DND-41 (cell line): ENCODE results near the gene PAK1IP1.
"Not testable (repeated sequence)": the region's sequence is repeated elsewhere in the genome, so short reads cannot be mapped to it uniquely, and the experiment has no call there.

Experiments used
- ATAC-seq: fragments of 200-7000 bp; cut with Tn5 transposase; 3 replicates; pipeline ENCODE4 v1.9.1; 2021; ENCODE audit warnings: low read depth; ENCODE audit not compliant: insufficient read depth
- DNase-seq: peaks from one replicate; pipeline ENCODE4 v3.0.0-alpha.2; 2020
- H2AFZ ChIP-seq: 2 replicates; pipeline ENCODE4 v1.6.0; 2012; ENCODE audit warnings: low read depth, low read length
- H3K27ac ChIP-seq: 2 replicates; pipeline ENCODE4 v1.5.1; 2012; ENCODE audit warnings: low read length, inconsistent platforms
- H3K27me3 ChIP-seq: fragments of 200-600 bp; sonication (generic); 2 replicates; pipeline ENCODE4 v1.6.0; 2012; ENCODE audit warnings: low read length, mild to moderate bottlenecking, inconsistent platforms; ENCODE audit not compliant: insufficient read depth, poor library complexity
- H3K36me3 ChIP-seq: 2 replicates; pipeline ENCODE4 v1.5.1; 2012; ENCODE audit warnings: low read length, inconsistent platforms; ENCODE audit not compliant: insufficient read depth
- H3K4me1 ChIP-seq: 2 replicates; pipeline ENCODE4 v1.5.1; 2012; ENCODE audit warnings: mild to moderate bottlenecking, low read length; ENCODE audit not compliant: insufficient read depth
- H3K4me2 ChIP-seq: 2 replicates; pipeline ENCODE4 v1.6.0; 2012; ENCODE audit warnings: mild to moderate bottlenecking, moderate library complexity, low read length, inconsistent platforms; ENCODE audit not compliant: insufficient read depth
- H3K4me3 ChIP-seq, 2 experiments: fragments of 200-600 bp in 1 of 2; shearing (Covaris generic) in 1 of 2; 2 replicates each; pipeline ENCODE4 v1.5.1; 2012 to 2016; ENCODE audit warnings: inconsistent platforms in 2 of 2, low read length in 2 of 2, mild to moderate bottlenecking in 2 of 2, low read depth in 1 of 2, moderate library complexity in 1 of 2
- H3K79me2 ChIP-seq: 2 replicates; pipeline ENCODE4 v1.6.0; 2012; ENCODE audit warnings: low read length, inconsistent platforms; ENCODE audit not compliant: insufficient read depth
- H3K9ac ChIP-seq: 2 replicates; pipeline ENCODE4 v1.6.0; 2012; ENCODE audit warnings: low read depth, mild to moderate bottlenecking, inconsistent platforms, low read length, moderate library complexity
- H3K9me3 ChIP-seq: 2 replicates; pipeline ENCODE4 v1.5.1; 2012; ENCODE audit warnings: low read length, moderate library complexity, mild to moderate bottlenecking, inconsistent platforms; ENCODE audit not compliant: insufficient read depth, severe bottlenecking
- H4K20me1 ChIP-seq: 2 replicates; pipeline ENCODE4 v1.6.0; 2012; ENCODE audit warnings: low read length; ENCODE audit not compliant: insufficient read depth
- EZH2 ChIP-seq: IDR thresholded peaks from 3 replicates; pipeline ENCODE4 v1.6.1; 2012; ENCODE audit warnings: borderline replicate concordance, low read depth, mild to moderate bottlenecking, moderate library complexity, low read length, inconsistent platforms; ENCODE audit not compliant: severe bottlenecking
- TF ChIP-seq, protein P1 (sequence below): IDR thresholded peaks from 2 replicates; pipeline ENCODE4 v1.5.1; 2012; ENCODE audit warnings: borderline replicate concordance, low read length, moderate library complexity, mild to moderate bottlenecking; ENCODE audit not compliant: poor library complexity, severe bottlenecking; ENCODE audit errors: extremely low read depth

PAK1IP1 gene

DNA sequence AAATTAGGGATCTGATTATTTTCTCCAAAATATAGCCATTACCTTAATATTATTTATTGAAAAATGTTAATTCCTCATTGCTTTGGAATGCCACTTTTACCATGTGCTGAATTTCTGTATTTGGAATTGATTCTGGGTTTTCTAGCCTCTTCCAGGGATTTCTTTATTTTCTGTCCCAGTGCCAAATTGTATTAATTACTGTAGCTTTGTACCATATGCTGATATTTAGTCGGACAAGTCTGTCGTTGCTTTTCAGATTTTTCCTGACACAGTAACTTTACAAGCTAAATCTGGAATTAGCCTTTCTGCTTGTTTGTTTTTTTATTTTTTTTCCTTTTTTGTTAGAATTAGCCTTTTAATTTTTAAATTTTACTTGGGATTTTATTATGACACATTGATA lies 42.0 kb downstream of the PAK1IP1 start:
- no peaks in the 10 kb centered on the region for H3K9me3 ChIP-seq
- H3K79me2 ChIP-seq = no peaks in the 10 kb centered on the region
- no peaks in the 10 kb centered on the region for H3K4me1 ChIP-seq
- H3K27me3 ChIP-seq = no peaks in the 10 kb centered on the region
- no peak overlapping the region for H3K4me3 ChIP-seq
- no peaks in the 10 kb centered on the region for H4K20me1 ChIP-seq
- DNase-seq (no peak), ATAC-seq (no peak)
- no peak for TF ChIP-seq EZH2
- TF ChIP-seq, protein P1, sequence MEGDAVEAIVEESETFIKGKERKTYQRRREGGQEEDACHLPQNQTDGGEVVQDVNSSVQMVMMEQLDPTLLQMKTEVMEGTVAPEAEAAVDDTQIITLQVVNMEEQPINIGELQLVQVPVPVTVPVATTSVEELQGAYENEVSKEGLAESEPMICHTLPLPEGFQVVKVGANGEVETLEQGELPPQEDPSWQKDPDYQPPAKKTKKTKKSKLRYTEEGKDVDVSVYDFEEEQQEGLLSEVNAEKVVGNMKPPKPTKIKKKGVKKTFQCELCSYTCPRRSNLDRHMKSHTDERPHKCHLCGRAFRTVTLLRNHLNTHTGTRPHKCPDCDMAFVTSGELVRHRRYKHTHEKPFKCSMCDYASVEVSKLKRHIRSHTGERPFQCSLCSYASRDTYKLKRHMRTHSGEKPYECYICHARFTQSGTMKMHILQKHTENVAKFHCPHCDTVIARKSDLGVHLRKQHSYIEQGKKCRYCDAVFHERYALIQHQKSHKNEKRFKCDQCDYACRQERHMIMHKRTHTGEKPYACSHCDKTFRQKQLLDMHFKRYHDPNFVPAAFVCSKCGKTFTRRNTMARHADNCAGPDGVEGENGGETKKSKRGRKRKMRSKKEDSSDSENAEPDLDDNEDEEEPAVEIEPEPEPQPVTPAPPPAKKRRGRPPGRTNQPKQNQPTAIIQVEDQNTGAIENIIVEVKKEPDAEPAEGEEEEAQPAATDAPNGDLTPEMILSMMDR = no peak
- H3K9ac ChIP-seq = no peak overlapping the region
- H2AFZ ChIP-seq = no peak overlapping the region
- no peak overlapping the region for H3K27ac ChIP-seq
- no peak overlapping the region for H3K4me2 ChIP-seq
- H3K36me3 ChIP-seq = peaks cover 17% of the 10 kb centered on the region; the same call in 1 of the 2 replicates

DNA sequence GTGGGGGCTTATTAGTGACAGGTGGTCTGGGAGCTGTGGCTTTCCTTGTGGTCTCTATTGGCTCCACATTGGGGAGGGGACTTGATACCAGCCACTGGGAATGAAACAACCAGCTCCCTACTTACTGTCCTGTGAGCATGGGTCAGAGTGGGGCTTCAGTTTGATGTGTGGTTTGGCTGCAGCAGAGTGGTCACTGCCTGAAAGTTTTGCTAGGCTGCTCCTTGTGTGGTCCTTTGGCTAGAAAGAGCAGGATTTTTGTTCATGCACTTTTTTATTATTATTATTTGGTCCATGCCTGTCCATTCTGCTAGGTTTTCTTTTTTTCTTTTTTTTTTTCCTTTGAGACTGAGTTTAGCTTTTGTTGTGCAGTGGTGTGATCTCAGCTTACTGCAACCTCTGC lies 45.3 kb downstream of the PAK1IP1 start:
- ATAC-seq (no peak), DNase-seq (no peak)
- Histone ChIP-seq H3K4me1 (no peaks in the 10 kb centered on the region), H3K79me2 (no peaks in the 10 kb centered on the region), H3K9ac (no peak overlapping the region), H3K36me3 (no peaks in the 10 kb centered on the region; the same call in 1 of the 2 replicates), H3K9me3 (no peaks in the 10 kb centered on the region), H3K4me2 (no peak overlapping the region), H3K4me3 (no peak overlapping the region), H3K27me3 (no peaks in the 10 kb centered on the region), H2AFZ (no peak overlapping the region), H4K20me1 (no peaks in the 10 kb centered on the region), H3K27ac (no peak overlapping the region)
- TF ChIP-seq, protein P1 = no peak
- no peak for TF ChIP-seq EZH2

DNA sequence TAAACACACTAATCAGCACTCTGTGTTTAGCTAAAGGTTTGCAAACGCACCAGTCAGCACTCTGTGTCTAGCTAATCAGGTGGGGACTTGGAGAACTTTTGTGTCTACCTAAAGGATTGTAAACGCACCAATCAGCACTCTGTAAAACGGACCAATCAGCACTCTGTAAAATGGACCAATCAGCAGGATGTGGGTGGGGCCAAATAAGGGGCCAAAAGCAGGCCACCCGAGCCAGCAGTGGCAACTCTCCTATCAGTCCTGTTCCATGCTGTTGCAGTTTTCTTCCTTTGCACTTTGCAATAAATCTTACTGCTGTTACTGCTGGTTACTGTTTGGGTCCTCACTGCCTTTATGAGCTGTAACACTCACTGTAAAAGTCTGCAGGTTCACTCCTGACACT lies 46.9 kb downstream of the PAK1IP1 start:
- H3K9ac ChIP-seq, H3K9me3 ChIP-seq, H3K4me1 ChIP-seq, H3K27ac ChIP-seq, H3K4me3 ChIP-seq, H3K79me2 ChIP-seq, ATAC-seq, H4K20me1 ChIP-seq, H2AFZ ChIP-seq, H3K27me3 ChIP-seq, H3K4me2 ChIP-seq, H3K36me3 ChIP-seq, DNase-seq: not testable (repeated sequence)

DNA sequence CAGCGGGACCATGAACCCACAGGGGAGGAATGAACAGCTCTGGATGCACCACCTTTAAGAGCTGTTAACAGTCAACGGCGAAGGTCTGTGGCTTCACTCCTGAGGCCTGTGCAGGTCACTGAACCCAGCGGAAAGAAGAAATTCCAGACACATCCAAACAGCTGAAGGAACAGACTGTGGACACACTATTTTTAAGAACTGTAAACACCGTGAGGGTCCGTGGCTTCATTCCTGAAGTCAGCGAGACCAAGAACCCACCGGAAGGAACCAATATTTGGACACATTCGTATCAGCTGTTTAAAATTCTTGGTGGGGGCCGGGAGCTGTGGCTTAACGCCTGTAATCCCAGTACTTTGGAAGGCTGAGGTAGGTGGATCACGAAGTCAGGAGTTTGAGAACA lies 47.5 kb downstream of the PAK1IP1 start:
- Histone ChIP-seq H3K79me2 (peaks cover 7% of the 10 kb centered on the region; the same call in 1 of the 2 replicates), H3K4me1 (peaks cover 10% of the 10 kb centered on the region), H3K9ac (no peak overlapping the region), H3K4me3 (no peak overlapping the region), H2AFZ (no peak overlapping the region), H3K27ac (no peak overlapping the region), H3K36me3 (no peaks in the 10 kb centered on the region; the same call in none of the 2 replicates), H3K9me3 (no peaks in the 10 kb centered on the region), H4K20me1 (no peaks in the 10 kb centered on the region), H3K4me2 (no peak overlapping the region), H3K27me3 (no peaks in the 10 kb centered on the region)
- ATAC-seq (no peak), DNase-seq (no peak)
- TF ChIP-seq EZH2 = no peak
- TF ChIP-seq, protein P1 = no peak
